Right lobe of liver (tissue), 6 donors: ENCODE measurements around the gene HELZ. TPM values are rescaled to one million over a fixed set of nuclear protein-coding genes. Genes with fewer than 3 reads are reported as not detected.

Source experiments
- ATAC-seq, 4 donors: fragments of 200-7000 bp; cut with Tn5 transposase; one replicate each; pipeline ENCODE4 v1.9.1; 2020; ENCODE audit warnings: mild to moderate bottlenecking in 4 of 4, moderate library complexity in 4 of 4
- DNase-seq, 3 donors: peaks; one replicate each; pipeline ENCODE4 v3.0.0-alpha.2; 2020
- H3K27ac ChIP-seq, 3 donors: fragments of 200-600 bp; one replicate each; pipeline ENCODE4 v1.8.0; 2022
- H3K27me3 ChIP-seq, 2 donors: fragments of 200-600 bp; one replicate each; pipeline ENCODE4 v1.8.0; 2022
- H3K36me3 ChIP-seq, 4 donors: fragments of 200-600 bp; sonication (generic) in 1 of 4; one replicate each; pipeline versions ENCODE4 v1.5.1 to v1.8.0; 2017 to 2022; ENCODE audit warnings: control low read depth in 1 of 4
- H3K4me1 ChIP-seq, 4 donors: fragments of 200-600 bp; sonication (generic) in 1 of 4; one replicate each; pipeline versions ENCODE4 v1.5.1 to v1.8.0; 2017 to 2022; ENCODE audit warnings: control low read depth in 1 of 4
- H3K4me3 ChIP-seq, 3 donors: fragments of 200-600 bp; one replicate each; pipeline ENCODE4 v1.8.0; 2022
- H3K9me3 ChIP-seq, 4 donors: fragments of 200-600 bp; sonication (generic) in 1 of 4; one replicate each; pipeline versions ENCODE4 v1.5.1 to v1.8.0; 2017 to 2022; ENCODE audit warnings: control low read depth in 1 of 4
- POLR2A ChIP-seq: fragments of 450-650 bp; IDR thresholded peaks from one replicate; pipeline ENCODE4 v1.6.1; 2017; ENCODE audit warnings: antibody characterized with exemption, mild to moderate bottlenecking
- WGBS: methylation state at CpG from one replicate; pipeline ENCODE4 v1.1.6; 2018; ENCODE audit warnings: low coverage, low lambda C conversion rate; ENCODE audit not compliant: insufficient coverage; ENCODE audit errors: missing lambda C conversion rate; 5-methylcytosine and 5-hydroxymethylcytosine counted together
- intact Hi-C, 2 donors: fragments of 100-400 bp; cut with DNase I; formaldehyde crosslinking; loops; one replicate each; pipeline versions ENCODE4 v1.11.2 to v1.14.1; 2022
- total RNA-seq, 6 experiments: library from RNA; depleted of rRNA in 2 of 6; stranded (reverse); fragments of >200 nt in 2 of 6; fragmentation: NEBNext Ultra II Directional in 3 of 6; extraction: Animal tissue kit (Norgen Biotek cat#: 25700) in 3 of 6; gene quantifications; one replicate each; pipeline versions ENCODE4 v1.1.0 to v1.2.4, GENCODE V29; 2016 to 2023
- TF ChIP-seq, protein P1 (sequence below), 4 donors: fragments of 200-600 bp in 3 of 4; fragments of 450-650 bp in 1 of 4; IDR thresholded peaks; one replicate each; pipeline versions ENCODE4 v1.5.1 to v1.8.0; 2016 to 2022; ENCODE audit warnings: antibody characterized with exemption in 4 of 4, mild to moderate bottlenecking in 2 of 4
- donor health status: DM: no; HTN: yes; CAD: no.
- donor health status: DM: no; HTN: no; CAD: no.
- donor health status: DM: no; HTN: no; CAD: no.
- donor health status: DM: no; HTN: yes; CAD: no.
- donor health status: DM: no; HTN: yes; CAD: no.

Gene HELZ
- total RNA-seq, 6 experiments from 2014 or later, result 24.2 to 33.6 (median 30.9) TPM

DNA sequence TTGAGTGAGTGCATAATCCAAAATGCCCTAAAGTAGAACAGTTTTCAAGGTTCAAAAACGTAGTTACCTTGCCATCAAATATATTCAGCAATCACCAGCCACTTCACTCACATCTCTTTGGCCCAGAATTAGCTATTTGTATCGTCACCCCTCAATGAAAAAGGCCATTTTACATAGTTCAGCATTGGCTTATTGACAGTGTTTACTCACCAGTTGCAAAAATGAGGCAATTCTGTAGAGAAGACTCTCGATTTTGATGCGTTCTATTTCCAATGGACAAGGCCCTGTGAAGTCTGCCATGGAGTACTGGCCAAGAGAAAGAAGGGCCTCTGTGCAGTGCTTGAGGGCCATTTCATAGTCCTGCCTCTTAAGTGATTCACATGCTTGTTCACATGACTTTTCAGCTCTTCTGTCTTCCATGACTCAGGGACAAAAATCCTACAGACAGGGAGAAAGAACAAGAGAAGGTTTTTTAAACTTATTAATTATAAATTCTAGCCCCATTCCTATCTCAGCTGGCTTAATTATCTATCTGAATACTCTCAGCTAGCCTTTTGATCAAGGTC lies 26.5 kb downstream of the HELZ start:
- H3K27ac ChIP-seq, result peak overlapping the region in 2 of 3 donors; percentile 9 to 92
- TF ChIP-seq POLR2A, result no peak
- TF ChIP-seq, protein P1, sequence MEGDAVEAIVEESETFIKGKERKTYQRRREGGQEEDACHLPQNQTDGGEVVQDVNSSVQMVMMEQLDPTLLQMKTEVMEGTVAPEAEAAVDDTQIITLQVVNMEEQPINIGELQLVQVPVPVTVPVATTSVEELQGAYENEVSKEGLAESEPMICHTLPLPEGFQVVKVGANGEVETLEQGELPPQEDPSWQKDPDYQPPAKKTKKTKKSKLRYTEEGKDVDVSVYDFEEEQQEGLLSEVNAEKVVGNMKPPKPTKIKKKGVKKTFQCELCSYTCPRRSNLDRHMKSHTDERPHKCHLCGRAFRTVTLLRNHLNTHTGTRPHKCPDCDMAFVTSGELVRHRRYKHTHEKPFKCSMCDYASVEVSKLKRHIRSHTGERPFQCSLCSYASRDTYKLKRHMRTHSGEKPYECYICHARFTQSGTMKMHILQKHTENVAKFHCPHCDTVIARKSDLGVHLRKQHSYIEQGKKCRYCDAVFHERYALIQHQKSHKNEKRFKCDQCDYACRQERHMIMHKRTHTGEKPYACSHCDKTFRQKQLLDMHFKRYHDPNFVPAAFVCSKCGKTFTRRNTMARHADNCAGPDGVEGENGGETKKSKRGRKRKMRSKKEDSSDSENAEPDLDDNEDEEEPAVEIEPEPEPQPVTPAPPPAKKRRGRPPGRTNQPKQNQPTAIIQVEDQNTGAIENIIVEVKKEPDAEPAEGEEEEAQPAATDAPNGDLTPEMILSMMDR (IDR thresholded peaks at IDR 0.05), result no peak
- DNase-seq, result no peak
- no peak overlapping the region for H3K4me3 ChIP-seq
- 28% methylated on average over 4 of the region's 4 CpGs for WGBS
- ATAC-seq, result peak in 3 of 4 donors; percentile 5 to 38 (median 37)
- H3K4me1 ChIP-seq, result peaks cover 0 to 52% (median 26%) of the 10 kb centered on the region in 4 donors
- intact Hi-C loops, result no loop called here
- no peaks in the 10 kb centered on the region for H3K27me3 ChIP-seq
- H3K36me3 ChIP-seq, result no peaks in the 10 kb centered on the region
- H3K9me3 ChIP-seq, result no peaks in the 10 kb centered on the region

DNA sequence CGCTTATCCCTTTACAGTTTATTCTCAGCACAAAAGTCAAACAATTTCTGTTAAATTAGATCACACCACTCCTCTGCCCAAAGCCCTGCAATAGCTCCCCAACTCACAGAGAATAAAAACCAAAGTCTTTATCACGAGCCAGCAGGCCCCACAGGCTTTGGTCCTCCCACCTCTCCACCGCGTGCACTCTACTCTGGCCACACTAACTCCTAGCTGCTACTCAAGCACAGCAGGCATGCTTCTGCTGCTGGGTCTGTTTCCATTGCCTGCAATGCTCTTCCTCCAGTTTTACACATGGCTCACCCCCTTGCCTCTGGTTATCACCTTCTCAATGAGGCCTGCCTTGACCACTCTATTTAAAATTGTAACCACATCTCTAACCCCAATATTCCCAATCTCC lies 27.6 kb downstream of the HELZ start:
- Histone ChIP-seq H3K4me1 (peaks cover 0 to 62% (median 29%) of the 10 kb centered on the region in 4 donors), H3K4me3 (no peak overlapping the region), H3K27ac (peak overlapping the region in 1 of 3 donors; percentile 92), H3K9me3 (no peaks in the 10 kb centered on the region), H3K36me3 (no peaks in the 10 kb centered on the region), H3K27me3 (no peaks in the 10 kb centered on the region)
- WGBS, result 76% methylated on average over 2 of the region's 4 CpGs
- intact Hi-C loops, result no loop called here
- no peak for TF ChIP-seq POLR2A
- TF ChIP-seq, protein P1 (IDR thresholded peaks at IDR 0.05), result no peak
- ATAC-seq (no peak), DNase-seq (no peak)

DNA sequence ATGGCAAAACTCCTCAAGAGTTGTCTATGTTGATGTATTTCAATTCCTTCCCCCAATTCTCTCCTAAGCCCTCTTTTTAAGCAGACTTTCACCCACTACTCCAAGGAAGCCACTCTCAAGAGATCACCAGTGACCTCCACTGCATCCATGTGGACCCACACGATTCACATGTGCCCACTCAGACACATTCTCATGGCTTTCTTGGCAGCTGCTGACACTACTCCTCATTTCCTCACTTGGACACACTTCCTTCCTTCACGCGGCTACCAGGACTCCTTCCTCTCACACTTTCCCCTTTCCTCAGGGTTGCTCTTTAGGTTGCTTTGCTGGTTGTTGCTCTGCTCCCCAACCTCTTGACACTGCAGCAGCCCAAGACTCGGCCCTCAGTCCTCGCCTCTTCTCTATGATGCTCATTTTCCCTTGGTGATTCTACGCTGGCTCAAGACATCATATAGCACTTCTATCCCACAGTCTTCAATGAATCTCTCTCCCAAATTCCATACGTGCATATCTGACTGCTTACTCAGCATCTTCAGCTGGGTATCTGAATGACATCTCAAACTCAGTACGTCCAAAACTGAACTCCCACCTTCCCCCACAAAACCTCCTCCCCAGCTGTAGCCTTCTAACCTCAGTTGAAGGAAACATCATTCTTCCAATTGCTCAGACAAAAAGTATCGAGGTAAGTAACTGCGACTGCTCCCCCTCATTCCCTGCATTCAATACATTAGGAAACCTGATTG lies 28.2 kb downstream of the HELZ start:
- Histone ChIP-seq H3K4me1 (peaks cover 0 to 66% (median 30%) of the 10 kb centered on the region in 4 donors), H3K27me3 (no peaks in the 10 kb centered on the region), H3K4me3 (no peak overlapping the region), H3K27ac (peak overlapping the region; percentile 55 to 92 (median 75)), H3K36me3 (no peaks in the 10 kb centered on the region), H3K9me3 (no peaks in the 10 kb centered on the region)
- TF ChIP-seq, protein P1 (IDR thresholded peaks at IDR 0.05), result no peak
- 72% methylated on average over 10 of the region's 10 CpGs for WGBS
- ATAC-seq (peak in 2 of 4 donors; percentile 4 to 7), DNase-seq (no peak)
- intact Hi-C loops, result no loop called here

- Histone ChIP-seq H3K27ac (peak overlapping the region; percentile 55 to 92 (median 75)), H3K27me3 (no peaks in the 10 kb centered on the region), H3K36me3 (no peaks in the 10 kb centered on the region), H3K9me3 (no peaks in the 10 kb centered on the region), H3K4me3 (no peak overlapping the region), H3K4me1 (peaks cover 0 to 71% (median 29%) of the 10 kb centered on the region in 4 donors)
- intact Hi-C loops, result no loop called here
- no peak for TF ChIP-seq POLR2A
- TF ChIP-seq, protein P1 (IDR thresholded peaks at IDR 0.05), result no peak
- DNase-seq (peak in 1 of 3 donors; percentile 51), ATAC-seq (peak; percentile 79 to 91 (median 88))
- WGBS, result 21% methylated on average over 7 of the region's 7 CpGs
These were observed 29.0 kb downstream of the HELZ start for GRCh38 chr17:67215991-67216421.
